HG03159 (cell line): ENCODE measurements around the gene PCLO.

Source experiments
- ATAC-seq: cut with Tn5 transposase; IDR thresholded peaks from one replicate; pipeline ENCODE4 v1.9.1; 2021; ENCODE audit warnings: mild to moderate bottlenecking, moderate library complexity; ENCODE audit not compliant: unreplicated experiment

The PCLO gene

DNA sequence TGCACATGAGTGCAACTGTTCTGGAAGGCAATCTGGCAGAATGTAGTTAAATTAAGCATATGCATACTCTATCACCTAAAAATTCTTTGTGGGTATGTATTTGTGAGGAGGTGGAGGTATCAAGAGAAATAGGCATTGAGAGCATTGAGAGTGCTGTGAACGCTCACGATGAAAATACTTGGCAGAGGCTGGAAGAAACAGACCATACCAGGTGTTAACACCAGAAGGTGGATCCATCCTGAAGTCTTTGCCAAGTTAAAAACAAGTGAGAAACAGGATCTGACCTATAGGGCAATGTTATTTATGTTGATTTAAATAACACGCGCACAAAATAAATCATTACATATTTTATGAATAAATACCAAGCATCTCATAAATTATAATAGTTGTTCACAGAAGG lies 311.6 kb downstream of the PCLO start:
- no peak for ATAC-seq

DNA sequence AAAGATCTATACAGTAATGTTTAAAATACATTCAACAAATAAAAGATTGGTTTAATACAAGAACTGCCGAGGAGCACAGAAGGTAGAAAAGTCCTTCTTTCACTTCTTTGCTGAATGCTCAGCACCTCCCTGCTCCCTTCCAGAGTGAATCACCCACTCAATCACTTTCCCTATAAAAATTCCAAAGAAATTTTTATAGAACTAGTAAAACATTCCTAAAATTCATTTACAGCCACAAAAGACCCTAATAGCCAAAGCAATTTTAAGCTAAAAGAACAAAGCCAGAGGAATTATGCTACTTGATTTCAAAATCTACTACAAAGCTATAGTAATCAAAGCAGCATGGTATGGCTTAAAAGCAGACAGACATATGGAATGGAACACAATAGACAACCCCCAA lies 320.9 kb downstream of the PCLO start:
- ATAC-seq, result no peak

DNA sequence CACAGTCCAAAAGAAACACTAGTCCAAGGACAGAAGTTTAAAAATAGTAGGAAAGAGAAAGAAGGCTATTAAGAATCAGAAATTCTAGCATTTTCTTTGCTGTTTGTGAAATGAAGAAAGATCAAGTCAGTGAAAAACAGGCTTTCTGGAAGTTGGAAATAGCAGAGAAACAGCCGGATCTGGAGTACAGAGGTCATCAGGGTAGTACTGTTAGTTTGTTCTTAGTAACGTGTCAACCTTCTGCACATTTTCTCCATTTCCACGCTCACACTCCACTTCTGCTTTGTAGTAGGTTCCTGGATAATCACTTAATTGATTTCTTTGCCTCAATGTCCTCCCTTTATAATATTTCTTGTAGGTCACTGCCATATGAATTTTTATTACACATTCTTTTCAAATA lies 322.6 kb downstream of the PCLO start:
- ATAC-seq, result no peak

DNA sequence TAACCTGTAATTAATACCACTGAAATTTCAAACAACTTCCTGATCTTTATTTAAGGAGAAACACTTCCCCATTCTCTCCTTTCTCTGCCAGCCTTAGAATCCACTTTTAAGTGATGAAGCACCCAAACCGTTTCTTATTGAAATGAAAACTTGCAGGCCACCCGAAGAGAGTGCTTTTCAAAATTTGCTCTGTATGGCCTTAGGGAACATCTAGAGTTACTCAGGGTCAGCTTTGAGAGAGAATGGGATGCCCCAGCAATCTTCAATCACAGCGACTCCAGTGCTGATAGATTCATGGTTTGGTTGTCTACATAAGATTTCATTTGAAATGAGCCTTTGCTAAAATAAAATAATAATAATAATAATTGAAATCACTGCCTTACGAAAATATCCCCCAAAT lies 323.1 kb downstream of the PCLO start:
- no peak for ATAC-seq

DNA sequence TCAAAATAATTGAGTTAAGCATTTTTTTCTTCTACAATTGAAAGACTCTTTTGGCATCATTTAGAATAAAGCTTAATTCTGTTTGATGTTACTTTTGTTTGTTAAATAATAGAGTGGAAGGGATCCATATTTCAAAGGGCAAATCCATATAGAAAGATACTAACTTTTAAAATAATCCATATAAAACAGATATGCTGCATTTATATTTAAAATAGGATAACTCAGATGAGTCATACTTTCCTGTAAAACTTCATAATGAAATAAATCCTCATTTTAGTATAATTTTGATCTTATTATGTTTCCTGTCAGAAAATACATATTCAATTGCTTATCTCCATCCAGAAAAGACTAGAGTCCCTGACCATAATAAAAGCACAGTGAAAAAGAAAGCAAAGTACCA lies 323.6 kb downstream of the PCLO start:
- ATAC-seq, result no peak

DNA sequence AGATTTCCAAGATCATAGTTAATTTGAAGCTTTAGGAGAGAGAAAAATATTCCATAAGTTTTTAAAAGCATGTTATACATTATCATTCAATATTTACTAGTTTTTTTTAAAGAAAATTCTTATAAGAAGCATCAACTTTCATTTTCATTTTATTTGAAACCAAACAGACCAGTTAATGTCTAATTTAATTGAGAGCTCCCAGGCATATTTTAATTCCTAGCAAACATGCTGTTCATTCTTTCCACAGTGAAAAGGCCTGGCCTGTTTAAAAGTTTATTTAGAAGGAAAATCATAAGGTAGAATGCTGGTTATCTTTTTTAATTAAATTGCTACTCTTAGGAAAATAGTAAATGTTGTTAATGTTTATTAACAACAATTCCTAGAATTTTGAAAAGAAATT lies 324.4 kb downstream of the PCLO start:
- ATAC-seq, result no peak

DNA sequence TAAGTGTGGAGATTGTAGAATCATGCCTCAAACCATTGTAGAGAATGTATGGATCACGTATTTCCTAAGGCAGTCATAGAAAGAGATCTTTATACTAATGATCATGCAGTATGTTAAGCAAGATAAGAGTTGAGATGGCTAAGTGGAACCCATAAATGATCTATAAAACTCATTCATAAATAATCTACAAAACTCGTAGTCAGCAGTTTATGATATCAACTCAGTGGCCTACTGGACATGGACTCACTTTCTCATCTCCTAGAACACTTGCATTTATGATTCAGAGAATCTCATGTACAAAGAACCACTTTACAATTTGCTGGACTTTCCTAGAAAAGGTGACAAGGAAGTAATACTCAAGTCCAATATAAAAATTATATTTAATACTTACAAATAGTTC lies 339.6 kb downstream of the PCLO start:
- ATAC-seq, result no peak

DNA sequence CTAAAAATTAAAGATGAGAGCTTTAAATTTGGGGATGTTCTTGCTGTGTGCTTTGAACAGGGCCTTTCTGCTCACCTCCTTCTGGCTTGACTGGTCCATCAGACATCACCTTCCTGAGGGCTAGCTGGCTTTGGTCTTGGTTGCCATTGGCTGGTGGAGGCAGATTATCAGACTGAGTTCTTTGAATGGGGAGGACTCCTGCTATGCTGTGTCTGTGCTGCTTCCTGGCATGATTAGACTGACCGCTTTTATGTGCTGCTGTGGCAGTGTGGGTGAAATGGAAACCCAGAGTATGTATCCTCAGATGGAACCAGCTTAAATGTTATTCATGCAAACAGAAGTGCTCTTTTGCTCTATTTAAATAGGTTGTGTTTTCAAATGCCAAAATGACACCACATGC lies 341.6 kb downstream of the PCLO start:
- ATAC-seq, result no peak

DNA sequence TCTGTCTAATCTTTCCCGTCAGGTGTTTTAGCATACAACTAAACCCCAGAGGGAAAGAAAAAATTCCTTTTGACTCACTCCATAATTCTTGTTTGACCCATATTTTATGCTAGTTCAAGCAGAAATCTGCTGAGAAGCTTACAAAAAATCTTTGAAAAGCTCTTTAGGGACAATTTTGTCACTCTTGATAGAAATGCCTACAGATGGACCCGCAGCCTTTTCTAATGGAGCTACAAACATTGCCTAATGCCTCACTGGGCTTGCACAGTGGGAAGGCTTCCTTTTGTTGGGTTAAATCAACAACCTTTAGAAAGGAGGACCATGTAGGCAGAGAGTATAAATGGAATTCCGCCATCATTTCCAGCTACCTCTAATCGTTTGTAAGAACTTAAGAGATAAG lies 344.5 kb downstream of the PCLO start:
- no peak for ATAC-seq

DNA sequence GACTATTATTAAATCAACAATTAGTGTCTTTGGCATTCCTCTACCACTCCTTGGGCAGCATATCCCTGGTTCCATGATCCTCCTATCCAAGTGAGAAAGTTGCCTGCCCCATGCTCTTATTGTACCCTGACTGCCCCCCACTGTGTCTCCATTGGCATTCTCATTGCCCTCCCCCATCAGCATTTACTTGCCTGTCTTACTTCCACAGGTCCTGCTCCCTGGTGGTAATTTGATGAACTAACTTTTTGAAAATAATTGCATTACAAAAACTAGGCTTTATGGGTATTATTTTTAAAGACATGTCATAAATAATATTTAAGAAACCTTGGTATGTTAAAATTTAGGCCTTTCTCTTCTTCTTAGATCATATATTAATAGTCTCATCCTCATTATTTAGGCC lies 346.4 kb downstream of the PCLO start:
- no peak for ATAC-seq

DNA sequence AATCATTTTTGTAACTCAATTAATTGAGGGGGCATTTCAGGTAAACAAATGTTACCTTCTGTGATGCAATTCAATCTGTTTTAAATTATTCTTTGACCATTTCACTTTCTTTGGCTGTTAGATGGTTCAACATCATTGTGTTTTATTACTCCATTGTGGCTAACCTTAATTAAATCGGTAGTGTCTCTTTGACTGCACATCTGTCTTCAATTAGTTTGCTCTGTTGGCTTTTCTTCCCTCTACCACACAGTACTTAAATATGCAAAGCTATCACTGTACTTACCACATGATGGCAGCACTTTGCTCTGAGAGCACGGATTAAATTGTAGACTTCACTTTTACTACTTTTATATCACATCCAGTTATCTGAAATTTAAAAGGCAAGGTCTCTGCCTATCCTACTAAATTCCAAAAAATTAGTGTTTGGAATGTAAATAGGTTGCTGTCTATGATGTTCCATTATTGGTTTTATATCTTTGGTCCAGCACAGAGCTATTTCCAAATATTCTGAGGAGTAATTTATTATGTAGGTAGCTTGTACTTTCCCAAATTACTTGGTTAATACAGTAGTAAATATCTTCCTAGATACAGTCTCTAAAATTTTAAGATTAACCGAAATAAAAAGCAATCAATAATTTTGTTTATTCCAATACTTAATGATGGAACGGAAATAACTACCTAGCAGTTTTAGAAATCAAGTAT lies 352.0 kb downstream of the PCLO start:
- peak; percentile 96 for ATAC-seq

DNA sequence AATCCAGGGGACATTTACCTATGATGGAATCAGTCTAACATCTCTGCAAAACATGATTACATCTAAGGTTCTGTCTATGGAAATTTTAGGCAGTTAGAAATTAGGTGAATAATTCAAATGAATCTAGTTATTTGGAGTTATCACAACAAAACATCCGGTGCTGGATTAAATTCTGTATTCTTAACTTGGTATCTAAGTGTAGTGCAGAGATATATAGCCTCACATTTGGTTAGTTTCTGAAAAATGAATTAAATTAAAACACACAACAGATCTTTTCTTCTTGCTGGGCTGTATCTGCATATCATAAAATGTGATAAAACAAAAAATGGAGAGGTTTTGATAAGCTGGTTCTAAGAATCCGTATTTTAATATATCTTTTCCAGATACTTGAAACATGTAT lies 354.1 kb downstream of the PCLO start:
- no peak for ATAC-seq

DNA sequence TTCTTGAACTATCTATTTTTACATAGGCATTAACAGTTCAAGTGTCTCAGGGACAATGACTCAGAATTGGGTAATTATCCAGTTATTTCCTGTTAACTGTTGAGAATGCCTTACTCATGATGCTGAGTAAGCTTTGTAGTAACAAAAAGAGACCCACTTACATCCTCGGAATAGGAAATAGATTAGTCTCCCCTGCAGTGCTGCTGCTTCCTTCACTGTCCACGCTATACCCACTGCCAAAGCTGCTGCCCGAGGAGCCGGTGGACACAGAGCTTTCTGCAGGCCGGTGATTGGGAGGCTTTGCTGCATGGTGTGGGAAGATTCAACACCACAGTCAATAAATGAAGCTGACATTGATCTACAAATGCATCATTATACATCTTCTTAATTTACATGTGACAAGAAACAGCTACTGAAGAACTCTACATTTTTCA lies 357.1 kb downstream of the PCLO start:
- ATAC-seq, result no peak

DNA sequence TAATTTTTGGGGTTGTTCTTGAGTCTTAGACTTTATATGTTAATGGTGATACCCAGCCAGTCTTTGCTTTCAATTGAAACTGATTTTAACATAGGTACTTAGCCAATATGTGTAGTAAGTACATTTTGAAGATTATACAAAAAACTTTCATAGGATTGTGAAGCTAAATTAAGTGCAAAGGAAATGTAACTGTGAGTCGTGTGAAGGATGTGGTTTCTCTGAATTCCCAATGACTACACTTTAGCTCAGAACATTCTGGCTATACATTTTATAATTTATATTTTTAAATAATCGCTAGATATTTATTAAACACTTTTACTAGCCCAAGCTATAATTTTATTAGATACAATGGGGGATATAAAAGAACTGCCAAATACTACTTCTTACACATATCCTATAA lies 359.3 kb downstream of the PCLO start:
- ATAC-seq, result no peak

DNA sequence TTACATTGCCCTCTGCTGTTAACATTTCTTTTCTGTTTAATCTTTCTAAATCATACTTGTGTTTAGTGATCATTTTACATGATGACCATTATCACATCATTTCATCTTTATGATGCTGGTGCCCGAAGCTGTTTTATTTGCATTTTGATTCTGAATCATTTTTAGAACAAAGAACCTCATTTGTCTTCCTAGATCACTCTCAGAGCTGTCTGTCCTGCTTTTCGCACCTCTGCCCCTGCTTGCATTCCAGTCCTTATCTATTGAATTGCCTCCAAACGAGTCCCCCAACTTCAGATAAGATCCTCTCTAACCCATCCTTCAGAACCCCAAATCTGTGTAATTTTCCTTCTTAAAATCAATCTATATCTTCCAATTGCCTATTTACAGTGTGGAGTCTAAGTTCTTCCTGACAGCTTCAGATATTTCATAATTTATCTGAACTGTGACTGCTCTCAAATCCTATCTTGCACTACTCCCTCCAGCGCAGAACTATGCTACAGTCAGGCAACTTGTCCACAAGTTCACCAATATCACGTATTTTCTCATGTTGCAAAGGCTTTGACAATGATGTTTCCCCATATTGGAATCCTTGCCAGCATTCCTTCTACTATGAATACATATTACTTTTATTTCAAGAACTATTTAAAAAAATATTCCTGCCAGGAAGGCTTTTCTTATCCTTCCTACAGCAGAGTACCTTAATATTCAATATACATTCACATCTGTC lies 372.6 kb downstream of the PCLO start:
- ATAC-seq, result no peak

DNA sequence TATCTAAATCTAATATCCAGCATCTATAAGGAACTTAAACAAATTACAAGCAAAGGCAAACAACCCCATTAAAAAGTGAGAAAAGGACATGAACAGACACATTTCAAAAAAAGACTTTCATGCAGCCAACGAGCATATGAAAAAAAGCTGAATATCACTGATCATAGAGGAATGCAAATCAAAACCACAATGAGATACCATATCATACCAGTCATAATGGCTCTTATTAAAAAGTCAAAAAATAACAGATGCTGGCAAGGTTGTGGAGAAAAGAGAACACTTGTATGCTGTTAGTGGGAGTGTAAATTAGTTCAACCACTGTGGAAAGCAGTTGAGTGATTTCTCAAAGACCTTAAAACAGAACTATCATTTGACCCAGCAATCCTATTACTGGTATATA lies 384.7 kb downstream of the PCLO start:
- no peak for ATAC-seq

DNA sequence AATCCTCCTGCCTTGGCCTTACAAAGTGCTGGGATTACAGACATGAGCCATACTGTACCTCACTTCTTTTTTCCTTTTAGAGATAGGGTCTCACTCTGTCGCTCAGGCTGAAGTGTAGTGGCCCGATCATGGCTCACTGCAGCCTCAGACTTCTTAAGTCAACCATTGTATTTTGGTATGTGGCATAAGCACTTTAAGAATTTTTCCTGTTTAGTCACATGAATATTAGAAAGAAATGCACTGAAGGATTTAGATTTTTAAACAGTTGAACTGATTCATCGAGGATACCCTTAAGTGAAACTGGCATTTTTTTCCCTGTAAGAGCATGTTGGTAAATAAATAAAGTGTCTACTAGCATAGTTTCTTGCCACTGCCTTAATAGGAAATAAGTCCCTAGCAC lies 399.8 kb downstream of the PCLO start:
- no peak for ATAC-seq

DNA sequence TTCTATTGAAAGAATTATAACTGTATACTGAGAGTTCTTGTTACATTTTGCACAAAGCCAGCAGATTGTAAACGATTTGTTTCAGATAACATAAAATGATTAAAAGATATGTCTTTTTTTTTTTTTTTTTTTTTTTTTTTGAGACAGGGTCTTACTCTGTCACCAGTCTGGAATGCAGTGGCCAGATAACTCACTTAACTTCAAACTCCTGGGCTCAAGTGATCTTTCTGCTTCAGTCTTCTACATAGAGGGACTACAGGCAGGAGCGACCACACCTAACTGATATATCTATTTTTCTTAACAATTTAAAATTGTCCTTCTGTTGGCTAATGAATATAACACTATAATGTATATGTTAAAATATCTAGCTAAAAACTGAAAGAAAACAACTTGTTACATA lies 401.9 kb downstream of the PCLO start:
- ATAC-seq, result no peak

DNA sequence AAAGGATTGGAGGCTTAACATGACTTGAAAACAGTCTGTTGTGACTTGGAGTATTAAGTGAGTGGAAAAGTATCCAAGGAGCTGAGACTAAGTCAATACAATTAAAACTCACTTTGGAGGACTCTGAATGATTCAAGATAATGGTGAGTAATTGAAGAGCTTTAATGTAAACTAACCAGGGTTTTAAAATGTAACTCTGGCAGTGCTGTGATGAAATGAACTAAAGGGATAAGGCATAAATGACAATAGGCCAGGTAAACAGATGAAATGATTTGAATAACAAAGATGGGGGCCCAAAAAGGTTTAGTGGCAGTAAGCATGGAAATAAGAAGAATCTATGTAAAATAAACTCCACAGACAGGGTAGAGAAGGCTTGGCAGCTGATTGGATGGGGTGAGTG lies 402.6 kb downstream of the PCLO start:
- no peak for ATAC-seq

DNA sequence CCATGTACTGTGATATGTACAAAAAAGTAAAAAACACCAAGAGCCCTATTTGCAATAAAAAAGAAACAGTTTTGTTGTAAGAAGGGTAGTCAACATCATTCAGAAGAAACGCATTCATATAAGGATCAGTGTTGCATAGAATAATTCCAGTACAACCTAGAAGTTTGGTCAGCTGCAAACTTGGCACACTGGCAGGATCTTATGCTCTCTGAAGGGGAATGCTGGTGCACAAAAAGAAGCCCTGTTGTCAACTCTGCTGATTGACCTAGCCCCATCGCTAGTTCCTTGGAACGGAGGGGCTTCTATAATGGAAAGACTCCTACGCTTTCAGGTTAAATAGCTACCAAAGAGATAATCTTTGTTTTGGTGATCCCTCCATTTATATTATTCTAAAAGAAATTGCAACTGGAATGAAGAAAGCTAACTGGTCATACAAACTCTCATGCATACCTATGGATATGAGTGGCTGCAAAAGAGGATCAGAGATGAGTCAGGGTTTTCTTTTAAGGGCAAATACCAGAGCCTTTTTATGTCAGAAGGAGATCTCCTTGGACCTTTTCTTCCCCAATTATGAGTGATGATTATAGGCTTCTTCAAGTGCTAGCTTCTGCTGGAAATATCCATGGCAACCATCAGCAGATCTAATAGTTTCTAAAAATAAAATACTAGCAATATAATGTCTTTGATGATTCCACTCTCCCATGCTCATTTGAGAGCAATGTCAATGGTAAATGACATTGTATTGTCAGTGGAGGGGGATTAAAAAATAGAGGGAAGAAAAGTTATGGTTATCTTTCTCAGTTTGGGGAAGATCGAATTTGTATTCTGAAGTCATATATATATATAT lies 406.8 kb downstream of the PCLO start:
- no peak for ATAC-seq

DNA sequence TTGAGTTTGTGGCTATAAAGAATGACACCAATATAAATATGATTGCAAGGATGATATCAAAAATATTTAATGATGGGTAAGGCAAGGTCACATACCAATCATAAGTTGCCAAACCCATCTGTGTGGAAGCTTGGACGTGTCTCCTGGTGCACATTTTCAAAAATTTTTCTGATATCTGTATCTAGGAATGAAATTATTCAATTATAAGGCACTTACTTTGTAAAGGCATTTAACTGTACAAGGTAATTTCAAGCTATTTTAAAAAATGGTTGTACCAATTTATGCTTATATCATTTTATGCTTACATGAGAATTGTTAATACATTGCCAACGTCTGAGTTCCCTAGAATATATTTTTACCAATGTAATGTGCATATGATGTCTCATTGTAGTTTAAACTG lies 412.7 kb downstream of the PCLO start:
- ATAC-seq, result no peak

DNA sequence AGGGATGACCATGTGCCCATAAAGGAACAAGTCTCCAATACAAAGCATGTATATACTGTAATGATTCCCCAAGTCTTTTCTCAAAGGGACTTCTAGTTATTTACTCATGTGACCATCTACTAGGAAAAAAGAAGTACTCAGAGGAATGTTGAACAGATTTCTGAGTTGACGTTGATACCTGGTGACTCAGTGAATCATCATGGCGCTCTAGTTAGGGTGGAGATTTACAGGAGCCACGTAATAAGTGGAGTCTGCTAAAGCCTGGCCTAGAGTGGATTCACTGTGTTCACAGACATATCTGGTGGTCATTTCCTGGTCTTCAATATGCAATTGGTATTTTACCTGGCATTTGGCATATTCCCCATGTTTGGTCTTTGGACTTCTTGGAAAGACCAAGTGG lies 416.9 kb downstream of the PCLO start:
- ATAC-seq, result no peak
